ENCODE measurements around the gene IQSEC3. TPM values are rescaled to one million over a fixed set of nuclear protein-coding genes. Genes with fewer than 3 reads are reported as not detected.

The IQSEC3 gene
- total RNA-seq, 1 donor from 2014 or later, result 0.25 TPM

Other genes starting within 250 kb of the IQSEC3 start
- gene SLC6A12, start 147.4 kb downstream of the IQSEC3 start, total RNA-seq, result 0.37 TPM in 1 of 2 replicates, not detected in the other
- 0.18 and 0.21 TPM in 2 replicates for gene SLC6A13, start 196.1 kb downstream of the IQSEC3 start, total RNA-seq

All from activated T-helper 2 cell treated with anti-CD3 and anti-CD28 coated beads, Interferon-gamma antibody, Interleukin-2, Interleukin-4, amounts not matched to agents 10 μg/mL and 5 μg/mL and 100 μg/mL, durations not matched to agents 14 hours and 24 hours and 36 hours (primary cell).